Measurements from ENCODE around the gene PLXNA2.

PLXNA2 gene

DNA sequence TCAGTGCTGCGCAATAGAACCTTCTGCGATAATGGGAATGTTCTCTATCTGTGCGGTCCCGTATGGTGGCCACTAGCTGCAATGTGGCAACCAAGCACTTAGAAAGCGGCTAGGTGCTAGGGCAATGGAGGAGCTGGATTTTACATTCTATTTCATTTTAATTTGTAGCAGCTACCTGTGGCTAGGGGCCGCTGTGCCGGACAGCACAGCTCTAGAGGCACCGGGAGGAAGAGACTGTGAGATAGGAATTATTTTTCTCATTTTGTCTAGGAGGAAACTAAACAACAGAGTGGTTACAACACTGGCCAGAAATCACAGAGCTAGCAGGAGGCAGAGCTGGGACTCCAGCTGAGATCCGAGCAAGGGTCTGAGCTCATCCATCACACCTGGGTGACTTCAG is 202.7 kb downstream of the PLXNA2 start:
- no peaks in the 10 kb centered on the region for H3K27me3 ChIP-seq (ENCODE audit: insufficient read depth, low read length)
- H3K4me1 ChIP-seq (ENCODE audit: insufficient read depth, low read length) = no peaks in the 10 kb centered on the region
- no peaks in the 10 kb centered on the region for H3K9me3 ChIP-seq (ENCODE audit: low read length)
- H3K4me3 ChIP-seq (ENCODE audit: low read length) = no peak overlapping the region
- H3K36me3 ChIP-seq (ENCODE audit: insufficient read depth, low read length) = peaks cover 13% of the 10 kb centered on the region
- H2AFZ ChIP-seq (ENCODE audit: low read depth, low read length) = no peak overlapping the region

DNA sequence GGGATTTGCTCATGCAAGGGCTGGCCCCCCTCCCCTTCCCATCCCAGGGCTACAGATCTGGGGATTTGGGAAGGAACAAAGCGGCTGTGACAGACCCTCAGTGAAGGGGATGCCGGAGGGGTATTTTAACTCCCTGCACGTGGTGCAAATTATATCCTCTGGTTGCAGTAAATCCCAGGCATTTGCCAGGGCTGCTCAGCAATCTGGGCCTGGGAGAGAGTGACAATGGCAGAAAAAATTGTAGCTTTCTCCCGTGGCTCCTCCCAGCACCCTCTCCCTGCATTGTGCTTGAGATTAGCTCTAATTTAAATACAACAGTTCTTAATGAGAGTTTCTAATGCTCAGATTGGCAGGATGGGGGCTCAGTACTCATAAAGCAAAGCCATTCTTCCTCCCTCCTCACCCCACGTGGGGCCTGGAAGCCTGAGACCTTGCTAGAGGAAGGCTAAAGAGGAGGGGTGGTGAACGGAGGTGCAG is 203.3 kb downstream of the PLXNA2 start:
- no peaks in the 10 kb centered on the region for H3K4me1 ChIP-seq (ENCODE audit: insufficient read depth, low read length)
- H3K36me3 ChIP-seq (ENCODE audit: insufficient read depth, low read length) = peaks cover 13% of the 10 kb centered on the region
- no peaks in the 10 kb centered on the region for H3K9me3 ChIP-seq (ENCODE audit: low read length)
- no peak overlapping the region for H3K4me3 ChIP-seq (ENCODE audit: low read length)
- H2AFZ ChIP-seq (ENCODE audit: low read depth, low read length) = no peak overlapping the region
- no peaks in the 10 kb centered on the region for H3K27me3 ChIP-seq (ENCODE audit: insufficient read depth, low read length)

DNA sequence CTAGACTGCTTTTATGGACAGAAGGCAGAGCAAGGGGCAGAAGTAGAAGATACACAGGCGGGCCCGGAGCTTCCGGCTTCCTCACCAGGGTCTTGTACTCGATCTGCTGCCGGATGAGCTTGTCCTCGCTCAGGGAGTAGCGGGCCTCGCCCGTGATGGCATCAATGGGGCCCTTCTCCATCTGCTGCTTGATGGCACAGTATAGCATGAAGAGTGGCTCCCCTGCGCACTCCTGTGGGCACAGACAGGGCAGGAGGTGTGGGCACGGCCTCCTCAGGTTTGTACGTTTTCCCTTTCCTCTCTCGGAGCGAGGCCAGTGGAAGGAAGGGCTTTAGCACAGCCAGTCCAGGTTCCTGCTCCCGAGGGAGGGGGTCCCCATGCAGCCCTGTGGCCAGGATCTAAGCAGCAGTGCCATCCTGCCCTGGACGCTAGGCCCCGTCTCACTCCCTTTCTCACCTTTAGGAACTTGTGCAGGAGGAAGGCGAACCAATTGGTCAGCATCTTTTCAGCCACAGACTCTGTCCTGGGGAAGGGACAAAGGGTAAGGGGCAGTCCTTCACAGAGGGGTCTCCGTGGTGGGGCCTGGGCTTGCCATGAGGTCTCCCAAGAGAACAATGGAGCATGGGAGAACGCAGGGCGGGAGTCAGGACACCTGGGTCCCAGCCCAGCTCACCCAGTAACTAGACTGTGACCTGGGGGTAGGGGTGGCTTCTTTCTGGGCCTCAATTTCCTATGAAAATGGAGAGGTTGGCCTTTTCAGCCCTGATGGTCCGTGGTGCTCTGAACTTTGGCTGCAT is 204.4 kb downstream of the PLXNA2 start:
- Histone ChIP-seq H3K4me1 (ENCODE audit: insufficient read depth, low read length) (no peaks in the 10 kb centered on the region), H3K4me3 (ENCODE audit: low read length) (no peak overlapping the region), H3K9me3 (ENCODE audit: low read length) (no peaks in the 10 kb centered on the region), H2AFZ (ENCODE audit: low read depth, low read length) (no peak overlapping the region), H3K27me3 (ENCODE audit: insufficient read depth, low read length) (no peaks in the 10 kb centered on the region), H3K36me3 (ENCODE audit: insufficient read depth, low read length) (peaks cover 13% of the 10 kb centered on the region)

DNA sequence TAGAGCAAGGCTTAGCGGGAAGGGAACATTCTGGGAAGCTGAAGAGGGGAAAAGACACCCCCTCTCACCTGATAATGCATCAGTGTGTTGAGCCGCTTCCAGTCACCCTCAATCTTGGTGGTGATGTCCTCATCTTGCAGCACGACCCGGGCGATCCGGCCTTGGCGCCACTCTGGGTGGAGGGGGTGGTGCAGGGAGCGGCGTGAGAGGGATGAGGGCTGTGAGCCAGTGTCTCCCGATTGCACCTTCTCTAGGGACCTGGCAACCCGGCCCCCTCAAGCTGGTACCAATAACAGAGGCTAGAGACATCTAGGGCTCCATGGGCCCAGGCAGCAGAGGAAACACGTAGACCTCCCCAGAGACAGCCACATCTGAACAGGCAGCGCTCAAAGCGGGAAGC is 205.9 kb downstream of the PLXNA2 start:
- Histone ChIP-seq H2AFZ (ENCODE audit: low read depth, low read length) (no peak overlapping the region), H3K4me1 (ENCODE audit: insufficient read depth, low read length) (no peaks in the 10 kb centered on the region), H3K9me3 (ENCODE audit: low read length) (no peaks in the 10 kb centered on the region), H3K4me3 (ENCODE audit: low read length) (no peak overlapping the region), H3K36me3 (ENCODE audit: insufficient read depth, low read length) (peaks cover 9% of the 10 kb centered on the region), H3K27me3 (ENCODE audit: insufficient read depth, low read length) (no peaks in the 10 kb centered on the region)

- Histone ChIP-seq H3K36me3 (ENCODE audit: insufficient read depth, low read length) (peaks cover 12% of the 10 kb centered on the region), H3K27me3 (ENCODE audit: insufficient read depth, low read length) (no peaks in the 10 kb centered on the region), H3K4me1 (ENCODE audit: insufficient read depth, low read length) (no peaks in the 10 kb centered on the region)
Measured at GRCh38 chr1:208036918-208037766, 207.0 kb downstream of the PLXNA2 start.

DNA sequence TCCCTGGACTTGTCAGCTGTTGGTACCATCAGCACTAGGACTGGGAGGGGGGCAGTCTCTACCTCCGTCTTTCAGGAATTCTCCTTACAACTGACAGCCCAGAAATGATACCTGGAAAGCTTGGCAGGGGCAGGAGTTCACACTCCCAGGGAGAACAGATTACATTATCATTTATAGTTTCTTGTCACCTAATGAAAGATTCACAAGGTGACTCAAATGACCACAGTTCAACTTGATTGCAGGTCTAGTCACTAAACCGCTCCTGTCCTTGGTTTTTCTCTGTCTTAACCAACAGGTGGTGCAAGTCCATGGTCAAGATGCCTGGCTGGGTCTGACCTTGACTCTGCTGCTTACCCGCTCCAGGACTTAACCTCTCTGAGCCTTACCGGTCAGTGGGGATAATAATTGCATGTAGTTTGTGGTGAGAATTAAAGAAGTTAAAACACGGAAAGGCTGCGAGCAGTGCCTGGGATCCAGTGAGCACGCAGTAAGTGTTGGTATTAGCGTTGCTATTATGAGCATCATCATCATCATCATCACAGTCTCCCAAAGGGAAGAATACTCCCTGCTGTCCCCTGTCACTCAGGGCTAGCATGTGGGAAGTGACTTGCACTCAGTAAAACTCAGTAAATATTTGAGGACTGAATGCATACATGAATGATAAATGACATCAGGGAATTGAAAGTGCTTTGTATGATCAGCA is 207.9 kb downstream of the PLXNA2 start:
- H3K4me3 ChIP-seq (ENCODE audit: low read length) = no peak overlapping the region
- H3K36me3 ChIP-seq (ENCODE audit: insufficient read depth, low read length) = peaks cover 12% of the 10 kb centered on the region
- no peaks in the 10 kb centered on the region for H3K9me3 ChIP-seq (ENCODE audit: low read length)
- H3K27me3 ChIP-seq (ENCODE audit: insufficient read depth, low read length) = no peaks in the 10 kb centered on the region
- H3K4me1 ChIP-seq (ENCODE audit: insufficient read depth, low read length) = no peaks in the 10 kb centered on the region
- H2AFZ ChIP-seq (ENCODE audit: low read depth, low read length) = no peak overlapping the region

More at GRCh38 chr1:208036918-208037766, 207.0 kb downstream of the PLXNA2 start:
- Histone ChIP-seq H3K9me3 (ENCODE audit: low read length) (no peaks in the 10 kb centered on the region), H2AFZ (ENCODE audit: low read depth, low read length) (no peak overlapping the region), H3K4me3 (ENCODE audit: low read length) (no peak overlapping the region)

DNA sequence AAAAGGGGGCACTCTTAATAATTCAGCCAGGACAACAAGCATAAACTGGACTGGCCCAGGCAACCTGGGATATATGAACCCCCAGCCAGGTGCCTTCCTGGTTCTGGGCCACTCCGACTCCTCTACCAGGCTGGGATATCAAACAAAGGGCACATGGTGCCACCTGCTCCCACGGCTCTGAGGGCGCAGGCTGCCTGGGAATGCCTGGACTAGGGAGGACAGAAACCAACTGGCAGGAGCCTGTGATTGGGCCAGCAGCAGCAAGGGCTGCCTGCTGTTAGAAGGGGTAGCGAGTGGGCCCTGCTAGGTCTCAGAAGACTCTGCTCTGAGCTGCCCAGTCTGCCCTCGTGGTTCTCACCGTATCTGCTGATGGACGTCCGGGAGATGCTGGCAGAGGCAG is 210.0 kb downstream of the PLXNA2 start:
- Histone ChIP-seq H2AFZ (ENCODE audit: low read depth, low read length) (no peak overlapping the region), H3K4me1 (ENCODE audit: insufficient read depth, low read length) (no peaks in the 10 kb centered on the region), H3K9me3 (ENCODE audit: low read length) (no peaks in the 10 kb centered on the region), H3K36me3 (ENCODE audit: insufficient read depth, low read length) (peaks cover 10% of the 10 kb centered on the region), H3K27me3 (ENCODE audit: insufficient read depth, low read length) (no peaks in the 10 kb centered on the region), H3K4me3 (ENCODE audit: low read length) (no peak overlapping the region)

DNA sequence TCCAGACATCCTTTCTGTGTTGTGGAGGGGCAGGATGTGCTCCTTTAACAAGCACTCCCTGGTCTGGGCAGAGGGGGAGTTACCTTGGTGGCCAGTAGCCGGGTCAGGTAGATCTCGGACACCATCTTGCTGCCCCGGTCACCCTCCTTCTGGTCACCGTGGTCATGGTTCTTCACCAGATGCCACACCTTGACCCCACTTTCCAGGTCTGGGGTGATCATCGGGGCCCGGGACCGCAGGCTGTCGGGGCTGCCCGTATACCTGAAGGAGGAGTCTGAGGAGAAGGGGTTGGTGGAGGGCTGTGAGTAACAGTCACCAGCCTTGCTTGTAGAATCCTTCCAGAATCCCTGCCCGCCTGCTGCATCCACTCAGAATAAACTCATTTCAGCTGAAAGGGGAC is 210.9 kb downstream of the PLXNA2 start:
- Histone ChIP-seq H3K4me3 (ENCODE audit: low read length) (no peak overlapping the region), H3K9me3 (ENCODE audit: low read length) (no peaks in the 10 kb centered on the region), H3K36me3 (ENCODE audit: insufficient read depth, low read length) (peaks cover 17% of the 10 kb centered on the region), H3K27me3 (ENCODE audit: insufficient read depth, low read length) (no peaks in the 10 kb centered on the region), H3K4me1 (ENCODE audit: insufficient read depth, low read length) (no peaks in the 10 kb centered on the region), H2AFZ (ENCODE audit: low read depth, low read length) (no peak overlapping the region)

GRCh38 chr1:208031932-208032320 is 212.3 kb downstream of the PLXNA2 start:
- peaks cover 23% of the 10 kb centered on the region for H3K36me3 ChIP-seq (ENCODE audit: insufficient read depth, low read length)
- no peaks in the 10 kb centered on the region for H3K4me1 ChIP-seq (ENCODE audit: insufficient read depth, low read length)
- H3K27me3 ChIP-seq (ENCODE audit: insufficient read depth, low read length) = no peaks in the 10 kb centered on the region
- H3K4me3 ChIP-seq (ENCODE audit: low read length) = no peak overlapping the region
- H3K9me3 ChIP-seq (ENCODE audit: low read length) = no peaks in the 10 kb centered on the region
- H2AFZ ChIP-seq (ENCODE audit: low read depth, low read length) = no peak overlapping the region

GRCh38 chr1:208031316-208031931 is 212.8 kb downstream of the PLXNA2 start:
- Histone ChIP-seq H3K4me1 (ENCODE audit: insufficient read depth, low read length) (no peaks in the 10 kb centered on the region), H3K4me3 (ENCODE audit: low read length) (no peak overlapping the region), H3K27me3 (ENCODE audit: insufficient read depth, low read length) (no peaks in the 10 kb centered on the region), H3K36me3 (ENCODE audit: insufficient read depth, low read length) (peaks cover 23% of the 10 kb centered on the region), H3K9me3 (ENCODE audit: low read length) (no peaks in the 10 kb centered on the region), H2AFZ (ENCODE audit: low read depth, low read length) (no peak overlapping the region)

DNA sequence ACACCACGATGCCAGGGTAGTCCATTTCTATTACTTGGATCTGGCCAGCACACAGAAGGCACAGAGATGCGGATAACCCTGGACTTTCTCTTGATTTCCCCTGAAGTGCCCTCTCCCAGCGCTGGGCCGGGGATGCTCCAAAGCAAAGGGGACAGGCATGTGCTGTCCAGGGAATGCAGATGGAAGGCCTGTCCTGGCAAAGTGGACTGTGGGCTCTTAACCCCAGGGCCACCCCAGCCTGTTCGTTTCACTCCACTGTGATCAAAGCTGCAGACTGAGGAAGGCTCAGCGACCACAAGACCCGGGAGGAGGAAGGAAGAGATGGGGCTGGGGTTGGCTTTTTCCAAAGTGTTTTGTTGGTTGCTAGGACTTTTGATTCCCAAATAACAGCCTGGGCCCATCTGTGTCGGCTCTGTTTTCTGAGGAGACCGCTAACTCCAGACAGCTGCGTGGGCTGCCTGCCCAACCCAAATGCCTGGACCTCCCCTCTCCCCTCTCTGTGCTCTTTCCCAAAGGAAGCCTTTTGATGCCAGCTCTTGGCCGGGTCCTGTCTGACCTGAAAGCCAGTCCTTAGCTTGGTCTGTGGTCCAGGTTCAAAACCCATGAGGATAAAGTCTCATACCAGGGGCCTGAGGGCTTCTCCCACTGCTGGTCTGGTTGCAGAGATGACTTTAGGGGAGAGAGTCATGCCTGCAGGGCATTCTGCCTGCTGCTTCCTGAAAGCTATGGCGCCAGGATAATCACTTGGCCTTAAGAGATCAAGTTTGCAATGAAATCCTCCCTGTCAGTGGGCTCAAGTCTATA is 213.7 kb downstream of the PLXNA2 start:
- Histone ChIP-seq H3K36me3 (ENCODE audit: insufficient read depth, low read length) (peaks cover 23% of the 10 kb centered on the region), H3K27me3 (ENCODE audit: insufficient read depth, low read length) (no peaks in the 10 kb centered on the region), H3K9me3 (ENCODE audit: low read length) (no peaks in the 10 kb centered on the region), H2AFZ (ENCODE audit: low read depth, low read length) (no peak overlapping the region), H3K4me1 (ENCODE audit: insufficient read depth, low read length) (no peaks in the 10 kb centered on the region), H3K4me3 (ENCODE audit: low read length) (no peak overlapping the region)

Data from neuron (in vitro differentiated cells).